AG04449 (cell line): ENCODE data around the gene CNTNAP3.
"Not testable (repeated sequence)": the region's sequence is repeated elsewhere in the genome, so short reads cannot be mapped to it uniquely, and the experiment has no call there.

ENCODE experiments used
- CTCF ChIA-PET: fragments of 350-600 bp; formaldehyde crosslinking; extraction: SDS; loops from one replicate; lab custom pipeline; 2021; ENCODE audit warnings: antibody characterized with exemption; lab: Yijun Ruan, JAX
- POLR2A ChIA-PET: fragments of 400-600, 350-600 bp; formaldehyde crosslinking; extraction: SDS; loops from one replicate; lab custom pipeline; 2020; ENCODE audit warnings: antibody characterized with exemption, inconsistent platforms; lab: Yijun Ruan, JAX
- DNase-seq: peaks from one replicate; pipeline ENCODE4 v3.0.0-alpha.2; 2010; ENCODE audit warnings: low read depth, low spot score
- H3K4me3 ChIP-seq: 2 replicates; pipeline ENCODE4 v1.5.1; 2011; ENCODE audit warnings: low read depth, mild to moderate bottlenecking, control low read depth, low read length
- CTCF ChIP-seq: IDR thresholded peaks from one replicate; pipeline ENCODE4 v1.5.1; 2011; ENCODE audit warnings: mild to moderate bottlenecking, moderate library complexity, low read length, control low read depth, inconsistent platforms; ENCODE audit not compliant: insufficient read depth; ENCODE audit errors: missing control alignments

The CNTNAP3 gene

GRCh38 chr9:39108145-39108544 lies 179.8 kb downstream of the CNTNAP3 start:
- no peak overlapping the region for H3K4me3 ChIP-seq
- ChIA-PET CTCF (no interaction called here), POLR2A (no interaction called here)
- DNase-seq, result no peak
- no peak for TF ChIP-seq CTCF

GRCh38 chr9:39097208-39097607 lies 190.8 kb downstream of the CNTNAP3 start:
- H3K4me3 ChIP-seq, CTCF ChIA-PET, DNase-seq, POLR2A ChIA-PET: not testable (repeated sequence)

GRCh38 chr9:39085311-39085710 lies 202.7 kb downstream of the CNTNAP3 start:
- DNase-seq, POLR2A ChIA-PET, CTCF ChIA-PET, H3K4me3 ChIP-seq: not testable (repeated sequence)

GRCh38 chr9:39082574-39082973 lies 205.4 kb downstream of the CNTNAP3 start:
- DNase-seq, POLR2A ChIA-PET, H3K4me3 ChIP-seq, CTCF ChIA-PET: not testable (repeated sequence)

- CTCF ChIA-PET, POLR2A ChIA-PET, H3K4me3 ChIP-seq, DNase-seq: not testable (repeated sequence)
These were observed 207.9 kb downstream of the CNTNAP3 start for GRCh38 chr9:39080081-39080480.

- DNase-seq, CTCF ChIA-PET, POLR2A ChIA-PET, H3K4me3 ChIP-seq: not testable (repeated sequence)
These were observed 209.2 kb downstream of the CNTNAP3 start for GRCh38 chr9:39078621-39079256.

- H3K4me3 ChIP-seq, CTCF ChIA-PET, POLR2A ChIA-PET, DNase-seq: not testable (repeated sequence)
These were observed 214.4 kb downstream of the CNTNAP3 start for GRCh38 chr9:39073537-39073936.

- POLR2A ChIA-PET, H3K4me3 ChIP-seq, DNase-seq, CTCF ChIA-PET: not testable (repeated sequence)
These were observed 220.3 kb downstream of the CNTNAP3 start for GRCh38 chr9:39067683-39068082.

- DNase-seq, CTCF ChIA-PET, POLR2A ChIA-PET, H3K4me3 ChIP-seq: not testable (repeated sequence)
These were observed 225.0 kb downstream of the CNTNAP3 start for GRCh38 chr9:39062966-39063365.

GRCh38 chr9:39054453-39054852 lies 233.5 kb downstream of the CNTNAP3 start:
- H3K4me3 ChIP-seq, CTCF ChIA-PET, POLR2A ChIA-PET, DNase-seq: not testable (repeated sequence)

- CTCF ChIA-PET, POLR2A ChIA-PET, DNase-seq: not testable (repeated sequence)
These were observed 241.1 kb downstream of the CNTNAP3 start for GRCh38 chr9:39046833-39047232.

GRCh38 chr9:39042352-39042803 lies 245.6 kb downstream of the CNTNAP3 start:
- POLR2A ChIA-PET, H3K4me3 ChIP-seq, CTCF ChIA-PET, DNase-seq: not testable (repeated sequence)

More at GRCh38 chr9:39046833-39047232, 241.1 kb downstream of the CNTNAP3 start:
- H3K4me3 ChIP-seq, result not testable (repeated sequence)

GRCh38 chr9:39041774-39042173 lies 246.2 kb downstream of the CNTNAP3 start:
- POLR2A ChIA-PET, result not testable (repeated sequence)

GRCh38 chr9:39039148-39039547 lies 248.8 kb downstream of the CNTNAP3 start:
- POLR2A ChIA-PET, DNase-seq, H3K4me3 ChIP-seq, CTCF ChIA-PET: not testable (repeated sequence)

More at GRCh38 chr9:39041774-39042173, 246.2 kb downstream of the CNTNAP3 start:
- CTCF ChIA-PET, DNase-seq, H3K4me3 ChIP-seq: not testable (repeated sequence)

GRCh38 chr9:39038221-39038620 lies 249.7 kb downstream of the CNTNAP3 start:
- CTCF ChIA-PET, H3K4me3 ChIP-seq, DNase-seq, POLR2A ChIA-PET: not testable (repeated sequence)

GRCh38 chr9:39033849-39034248 lies 254.1 kb downstream of the CNTNAP3 start:
- H3K4me3 ChIP-seq, POLR2A ChIA-PET, DNase-seq, CTCF ChIA-PET: not testable (repeated sequence)
